NCI-H524 (cell line): Measurements from ENCODE around the gene DAPK1.

ENCODE experiments used
- DNase-seq, 2 experiments: peaks; one replicate each; lab custom pipeline; 2025; lab: John Stamatoyannopoulos, UW

DAPK1 gene

DNA sequence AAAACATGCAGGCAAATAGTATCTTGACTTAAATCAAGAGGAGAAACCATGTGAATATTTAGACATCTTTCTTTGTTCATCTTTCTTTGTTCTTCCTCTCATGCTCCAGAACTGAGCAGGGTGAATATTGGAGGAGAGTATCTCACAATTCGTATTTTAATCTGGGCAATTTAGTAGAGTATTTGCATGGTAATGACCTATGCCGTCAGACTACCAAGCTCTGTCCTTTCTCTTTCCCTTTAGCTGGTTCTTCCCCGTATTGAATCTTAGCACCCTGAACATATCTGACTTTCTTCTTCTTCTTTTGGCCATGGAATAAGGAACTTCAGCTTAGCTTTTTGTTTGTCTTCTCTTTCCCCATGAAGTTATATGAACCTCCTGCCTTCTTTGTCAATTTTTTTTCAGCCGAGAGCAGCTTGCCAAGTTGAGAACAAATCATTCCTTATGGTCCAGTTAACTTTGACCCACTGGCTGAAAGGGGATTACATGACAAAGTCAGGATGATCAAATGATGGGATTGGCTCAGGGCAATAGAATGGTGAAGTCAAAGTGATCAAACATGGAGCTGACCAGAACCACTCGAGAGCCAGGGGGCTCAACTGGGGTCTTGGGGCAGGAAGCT, 95.8 kb downstream of the DAPK1 start:
- no peak for DNase-seq

DNA sequence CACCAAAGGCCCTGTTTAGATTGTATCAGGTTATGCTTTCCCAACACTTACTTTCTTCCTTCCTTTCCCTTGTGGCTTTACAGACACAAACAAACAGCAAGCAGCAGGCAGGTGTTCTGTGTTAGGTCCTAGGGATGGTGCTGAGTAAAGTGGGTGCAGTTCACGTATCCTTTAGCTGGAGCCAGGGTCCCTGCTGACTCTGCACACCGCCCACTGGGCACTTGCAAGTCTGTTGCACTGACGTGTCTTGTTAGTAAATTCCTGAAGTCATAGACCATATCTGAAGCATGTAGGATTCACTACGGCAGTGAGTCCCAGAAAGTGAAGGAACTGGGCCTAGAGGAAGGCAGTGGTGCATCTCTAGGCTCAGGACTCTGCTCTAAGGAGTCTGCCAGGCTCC, 96.5 kb downstream of the DAPK1 start:
- DNase-seq: no peak

DNA sequence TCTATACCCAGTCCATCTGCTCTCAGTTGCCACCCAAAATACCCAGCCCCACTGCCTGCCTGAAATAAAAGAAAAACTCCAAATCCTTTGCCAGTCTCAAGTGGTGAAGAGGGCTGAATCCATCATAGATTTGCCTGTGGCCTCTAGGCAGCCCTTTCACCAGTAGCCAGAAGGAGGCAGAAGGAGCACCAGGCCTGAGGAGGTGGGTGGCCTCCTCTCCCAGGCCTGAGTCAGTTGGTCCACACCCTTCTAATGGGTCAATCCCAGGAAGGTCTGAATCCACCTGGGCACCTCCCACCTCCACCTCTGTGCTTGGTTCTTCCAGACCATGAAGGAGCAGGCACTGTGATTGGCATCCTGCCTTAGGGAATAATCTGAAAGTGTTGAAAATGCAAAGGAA, 97.0 kb downstream of the DAPK1 start:
- DNase-seq: no peak

DNA sequence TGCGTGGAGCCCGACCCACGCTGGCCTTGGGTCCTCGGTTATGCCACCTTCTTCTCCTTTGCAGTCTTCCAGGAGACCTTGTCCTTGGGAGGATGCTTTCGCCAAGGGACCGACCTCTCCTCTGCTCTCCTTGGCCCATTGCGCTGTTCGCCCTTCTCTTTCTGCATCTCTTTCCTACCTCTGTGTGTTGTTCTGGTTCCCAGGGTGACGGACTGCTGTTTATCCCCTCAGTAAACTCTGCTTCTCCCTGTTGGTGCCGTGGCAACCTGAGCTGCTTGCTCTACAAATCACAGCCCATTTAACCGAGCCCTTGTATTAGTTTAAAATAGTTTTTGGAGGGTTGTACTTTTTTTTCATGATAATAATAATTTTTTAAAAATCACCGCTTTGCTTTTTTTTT, 97.9 kb downstream of the DAPK1 start:
- no peak for DNase-seq

DNA sequence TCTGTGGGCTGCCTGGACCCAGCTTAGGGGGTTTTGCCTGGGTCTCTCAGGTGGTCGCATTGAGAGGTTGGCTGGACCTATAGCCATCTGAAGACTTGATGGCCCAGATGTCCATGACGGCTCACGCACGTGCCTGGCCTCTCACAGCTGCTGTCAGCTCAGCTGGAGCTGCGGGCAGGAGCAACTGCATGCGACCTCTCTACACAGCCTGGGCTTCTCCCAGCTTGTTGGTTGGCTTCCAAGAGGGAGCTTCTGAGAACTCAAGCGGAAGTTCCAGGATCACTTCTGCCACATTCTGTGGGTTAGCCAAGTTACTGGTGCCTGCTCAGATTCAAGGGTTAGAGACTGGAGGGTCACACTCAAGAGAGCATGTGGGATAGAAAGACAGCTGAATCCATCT, 99.2 kb downstream of the DAPK1 start:
- DNase-seq: no peak

DNA sequence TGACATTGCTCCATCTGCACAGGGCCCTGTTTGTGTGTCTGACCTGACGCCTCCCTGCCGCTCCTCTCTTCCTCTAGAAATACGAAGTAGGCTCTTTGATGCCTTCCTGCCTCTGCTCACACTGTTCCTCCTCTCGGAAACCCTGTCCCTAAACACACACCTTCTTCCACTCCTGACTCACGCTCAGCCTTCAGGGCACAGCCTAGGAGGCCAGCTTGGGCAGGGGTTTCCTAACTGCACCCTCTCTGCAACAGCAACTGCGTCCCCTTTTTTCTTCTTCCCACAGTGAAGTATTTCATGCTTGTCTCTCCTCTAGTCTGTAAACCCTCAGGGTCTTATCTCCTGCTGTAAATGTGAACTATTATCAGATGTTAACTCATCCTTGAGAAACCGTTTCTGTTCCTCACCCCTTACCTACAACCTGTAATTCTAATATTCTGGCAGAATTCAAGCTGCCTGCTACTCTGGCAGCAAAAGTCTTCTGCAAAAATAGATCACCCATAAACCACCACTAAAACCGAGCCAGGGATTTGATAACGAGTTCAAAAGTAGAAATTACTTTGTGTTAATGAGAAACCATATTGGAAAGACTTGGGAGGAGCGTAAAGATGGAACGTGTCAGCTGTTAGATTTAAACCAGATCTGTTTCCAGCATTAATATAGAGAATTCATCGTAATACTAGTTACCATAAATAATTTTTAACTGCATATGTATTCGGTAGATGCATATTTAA, 100.2 kb downstream of the DAPK1 start:
- DNase-seq: no peak

DNA sequence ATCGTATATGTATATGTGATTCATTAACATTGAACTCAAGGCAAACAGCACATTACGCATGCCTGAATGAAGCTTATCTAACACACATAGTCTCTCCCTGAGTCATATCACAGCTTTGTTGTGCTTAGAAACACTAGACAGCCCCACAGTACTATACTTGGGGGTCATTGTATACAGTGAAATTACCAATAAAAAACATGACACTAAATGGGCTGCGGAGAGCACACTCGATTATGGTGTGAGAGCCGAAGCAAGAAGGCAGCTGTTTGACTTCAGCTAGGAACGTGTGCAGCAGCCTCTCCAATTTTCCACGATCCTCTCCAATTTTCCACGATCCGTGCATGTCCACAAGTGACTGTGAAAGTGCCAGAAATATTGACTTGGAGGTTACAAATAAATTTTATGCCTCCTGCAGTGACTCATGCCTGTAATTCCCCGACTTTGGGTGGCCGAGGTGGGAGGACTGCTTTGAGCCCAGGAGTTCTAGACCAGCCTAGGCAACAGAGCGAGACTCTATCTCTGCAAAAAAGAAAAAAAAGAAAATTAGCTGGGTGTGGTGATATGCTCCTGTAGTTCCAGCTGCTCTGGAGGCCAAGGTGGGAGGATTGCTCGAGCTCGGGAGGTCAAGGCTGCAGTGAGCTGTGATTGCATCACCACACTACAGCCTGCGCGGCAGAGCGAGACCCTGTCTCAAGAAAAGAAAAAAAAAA, 102.4 kb downstream of the DAPK1 start:
- no peak for DNase-seq

DNA sequence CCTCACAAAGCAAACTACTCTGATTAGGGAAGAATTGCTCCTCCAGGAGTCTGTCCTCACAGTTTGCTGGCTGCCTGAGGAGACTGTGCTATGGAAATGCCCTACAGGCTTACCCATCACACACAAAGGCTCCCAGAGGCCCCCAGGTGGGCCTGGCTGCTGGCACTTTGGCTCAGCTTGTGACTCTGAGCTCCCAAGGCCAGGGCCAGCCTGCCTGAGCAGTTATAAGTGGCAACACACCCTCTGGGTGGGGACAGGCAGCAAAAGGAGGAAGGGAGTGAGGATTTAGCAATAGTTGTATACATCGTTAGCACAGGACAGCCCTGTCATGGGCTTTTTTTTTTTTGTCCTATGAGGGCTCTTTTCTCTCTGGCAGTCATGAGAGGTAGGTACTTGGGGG, 103.5 kb downstream of the DAPK1 start:
- DNase-seq: no peak

DNA sequence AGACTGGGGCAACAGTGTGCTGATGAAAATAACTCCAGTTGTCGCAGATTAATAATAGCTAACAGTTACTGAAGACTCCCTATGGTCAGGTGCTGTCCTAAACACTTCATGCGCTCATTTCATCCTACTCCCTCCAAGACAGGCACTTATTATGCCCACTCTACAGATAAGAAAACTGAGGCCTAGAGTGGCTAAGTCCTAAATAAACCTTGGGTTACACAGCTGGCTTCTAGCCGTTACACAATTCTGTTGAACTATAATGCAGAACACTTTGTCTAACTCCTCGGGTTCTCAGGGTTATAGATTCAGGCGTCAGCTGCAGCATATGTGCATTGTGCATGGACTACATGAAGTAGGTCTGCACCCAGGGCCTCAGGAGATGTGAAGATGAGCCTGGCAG, 103.9 kb downstream of the DAPK1 start:
- DNase-seq: no peak

DNA sequence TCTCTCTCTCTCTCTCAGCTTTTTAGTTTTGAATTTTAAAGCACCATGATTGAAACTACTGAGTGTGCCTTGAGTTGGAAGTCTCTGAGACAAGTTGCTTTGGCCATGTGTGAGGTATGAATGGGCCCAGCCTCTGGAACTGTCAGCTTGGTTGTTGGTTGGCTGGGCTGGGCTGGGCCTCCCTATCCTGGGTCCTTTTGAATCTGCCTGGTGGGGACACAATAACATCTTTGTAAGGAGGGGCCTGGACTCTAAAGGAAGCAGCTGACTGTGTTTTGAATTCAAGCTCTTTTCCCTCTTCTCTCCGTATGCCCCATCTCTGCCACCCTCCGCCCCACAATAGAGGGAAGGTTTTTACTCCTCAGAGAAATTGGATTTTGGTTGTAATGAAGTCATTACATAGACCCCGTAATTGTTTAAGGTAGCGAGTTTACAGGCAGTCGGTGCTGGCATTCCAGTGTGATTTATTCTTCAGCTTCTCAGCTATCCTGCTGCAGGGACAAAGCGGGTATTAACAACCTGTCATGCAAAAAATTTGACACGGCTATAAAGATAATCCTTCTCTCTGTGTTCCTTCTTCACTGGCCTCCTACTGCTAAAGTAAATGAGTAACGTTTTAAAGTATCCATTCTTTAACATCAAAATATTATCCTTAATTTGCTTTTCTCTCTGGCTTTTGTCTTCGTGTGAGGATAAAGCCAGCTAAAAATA, 105.4 kb downstream of the DAPK1 start:
- DNase-seq: no peak

DNA sequence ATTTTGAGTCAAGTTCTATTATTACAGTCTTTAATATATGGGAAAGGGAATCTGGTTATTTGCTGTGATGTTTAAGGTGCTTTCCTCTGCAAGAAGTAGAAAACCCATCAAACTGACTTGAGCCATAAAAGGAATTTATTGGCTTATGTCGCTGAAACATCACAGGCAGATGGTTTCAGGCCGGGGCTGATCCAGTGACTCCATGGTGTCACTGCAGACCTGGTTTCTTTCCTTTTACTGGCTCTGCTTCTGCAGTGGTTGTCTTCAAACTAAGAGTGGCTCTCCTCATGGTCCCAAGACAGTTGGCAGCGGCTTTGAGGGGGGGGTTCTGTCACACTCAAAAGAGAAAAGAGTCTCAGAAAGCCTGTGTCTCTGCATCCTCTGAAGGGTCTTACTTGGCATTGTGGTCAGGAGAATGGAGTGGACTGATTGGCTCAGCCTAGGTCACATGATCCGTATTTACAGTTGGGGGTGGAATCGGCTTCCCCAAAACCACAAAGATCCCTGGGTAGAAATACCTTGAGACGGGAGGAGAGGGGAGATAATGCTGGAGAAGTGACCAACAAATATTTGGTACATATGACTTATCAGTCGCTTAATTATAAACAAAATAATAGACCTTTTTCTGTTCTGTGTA, 106.3 kb downstream of the DAPK1 start:
- no peak for DNase-seq

DNA sequence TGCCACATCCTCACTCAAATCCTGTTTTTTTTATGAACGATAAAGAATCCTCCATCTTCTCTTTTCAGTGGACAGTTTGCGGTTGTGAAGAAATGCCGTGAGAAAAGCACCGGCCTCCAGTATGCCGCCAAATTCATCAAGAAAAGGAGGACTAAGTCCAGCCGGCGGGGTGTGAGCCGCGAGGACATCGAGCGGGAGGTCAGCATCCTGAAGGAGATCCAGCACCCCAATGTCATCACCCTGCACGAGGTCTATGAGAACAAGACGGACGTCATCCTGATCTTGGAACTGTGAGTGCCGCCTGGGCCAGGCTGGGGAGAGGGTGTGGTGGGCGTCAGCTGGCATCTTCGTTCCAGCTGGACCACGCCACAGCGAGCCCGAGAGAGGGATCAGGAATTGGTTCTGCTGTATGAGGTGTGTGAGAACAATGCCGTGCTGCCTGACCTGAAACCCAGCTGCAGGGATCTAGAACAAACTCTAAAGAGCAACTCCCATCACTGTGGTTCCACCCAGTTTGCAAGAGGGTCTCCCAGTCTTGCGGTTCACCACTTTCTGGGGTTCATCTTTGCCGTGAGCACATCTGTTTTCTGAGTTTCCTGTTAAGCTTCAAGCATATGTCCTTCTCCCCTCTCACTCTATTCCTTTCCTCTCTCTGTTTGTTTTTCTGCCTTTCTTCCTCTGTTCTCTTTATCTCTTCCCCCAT, 107.4 kb downstream of the DAPK1 start:
- DNase-seq: no peak

DNA sequence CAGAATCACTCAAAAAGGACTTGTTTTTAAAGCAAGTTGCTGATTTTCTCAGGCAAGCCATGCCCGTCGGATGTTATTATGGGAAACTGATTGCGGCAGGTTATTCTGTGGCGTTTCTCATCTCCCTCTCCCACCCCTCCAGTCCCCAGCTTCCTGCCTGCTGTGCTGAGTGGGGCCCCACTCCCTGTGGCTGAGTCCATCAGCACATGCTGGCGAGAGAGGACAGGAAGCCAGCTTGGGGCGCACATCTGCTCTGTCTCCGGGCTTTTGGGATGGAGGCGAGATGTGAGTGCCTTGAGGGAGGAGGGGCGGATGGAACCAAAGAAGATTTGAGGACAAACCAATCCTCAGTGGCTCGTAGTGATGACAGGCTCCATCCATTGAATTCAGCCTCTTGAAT, 108.0 kb downstream of the DAPK1 start:
- DNase-seq: no peak

DNA sequence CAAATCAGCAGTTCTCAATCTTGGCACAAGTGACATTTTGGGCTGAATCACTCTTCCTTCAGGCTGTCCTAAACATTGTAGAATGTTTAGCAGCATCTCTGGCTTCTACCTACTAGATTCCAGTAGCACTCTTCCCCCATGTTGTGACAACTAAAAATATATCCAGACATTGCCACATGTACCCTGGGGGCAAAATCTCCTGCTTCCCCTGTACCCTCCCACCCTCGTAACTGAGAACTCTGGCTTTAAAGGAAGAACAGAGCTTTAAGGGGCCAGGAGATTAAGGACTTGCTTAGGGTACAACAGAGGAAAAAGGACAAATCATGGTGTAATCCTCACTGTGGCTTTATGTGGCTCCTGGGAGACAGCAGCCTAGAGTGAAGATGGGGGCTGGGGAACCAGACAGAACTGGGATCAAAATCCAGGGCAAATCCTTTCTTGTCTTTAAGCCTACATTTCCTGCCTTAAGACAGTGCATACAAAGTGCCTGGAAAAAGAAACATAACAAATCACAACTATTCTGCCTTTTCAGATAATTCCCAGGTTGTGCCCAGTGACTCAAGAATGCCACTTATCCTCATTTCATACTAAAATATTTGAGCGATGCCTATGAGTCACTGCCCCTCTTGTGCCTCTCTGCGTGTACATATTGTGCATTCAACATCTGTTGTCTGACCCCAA, 109.3 kb downstream of the DAPK1 start:
- DNase-seq: no peak

DNA sequence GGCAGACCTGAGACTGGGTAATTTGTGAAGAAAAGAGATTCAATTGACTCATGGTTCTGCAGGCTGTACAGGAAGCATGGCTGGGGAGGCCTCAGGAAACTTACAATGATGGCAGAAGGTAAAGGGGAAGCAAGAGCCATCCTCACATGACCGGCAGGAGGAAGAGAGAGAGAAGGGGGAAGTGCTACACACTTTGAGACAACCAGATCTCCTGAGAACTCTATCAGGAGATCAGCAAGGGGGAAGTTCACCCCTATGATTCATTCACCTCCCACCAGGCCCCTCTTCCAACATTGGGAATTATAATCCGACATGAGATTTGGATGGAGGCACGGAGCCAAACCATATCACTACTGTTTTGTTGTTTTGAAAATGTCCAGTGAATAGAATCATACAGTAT, 110.2 kb downstream of the DAPK1 start:
- DNase-seq: no peak

DNA sequence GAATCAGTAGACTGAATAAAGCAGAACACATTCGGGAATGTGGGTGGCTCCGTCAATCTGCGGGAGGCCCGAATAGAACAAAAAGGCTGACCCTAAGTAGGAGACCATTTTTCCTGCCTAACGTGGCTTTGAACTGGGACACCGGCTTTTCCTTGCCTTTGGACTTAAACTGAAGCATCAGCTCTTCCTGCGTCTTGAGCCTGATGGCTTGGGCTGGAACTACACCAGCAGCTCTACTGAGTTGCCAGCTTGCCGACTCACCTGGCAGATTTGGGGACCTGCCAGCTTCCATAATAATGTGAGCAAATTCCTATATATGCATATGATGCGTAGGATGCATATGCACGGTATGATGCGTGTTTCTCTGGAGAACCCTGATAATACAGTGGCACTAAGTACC, 111.3 kb downstream of the DAPK1 start:
- DNase-seq: no peak

DNA sequence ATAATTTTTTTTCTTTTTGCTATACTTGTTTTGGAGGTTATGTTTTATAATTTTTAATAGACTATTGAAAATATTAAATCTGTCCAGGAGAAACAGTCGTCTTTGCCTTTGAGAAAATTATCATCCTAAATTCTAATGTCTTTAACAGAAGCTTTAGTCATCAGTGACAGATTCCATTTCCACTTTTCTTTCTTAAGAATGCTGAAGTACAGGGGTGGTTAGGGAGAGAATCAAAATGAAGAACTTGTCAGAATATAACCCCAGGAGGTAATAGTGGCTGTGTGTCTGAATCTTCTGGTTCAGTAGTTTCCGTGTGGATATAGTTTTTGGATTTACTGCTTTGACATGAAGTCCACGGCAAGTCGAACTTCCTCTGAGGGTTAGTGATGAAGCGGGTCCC, 111.8 kb downstream of the DAPK1 start:
- no peak for DNase-seq

DNA sequence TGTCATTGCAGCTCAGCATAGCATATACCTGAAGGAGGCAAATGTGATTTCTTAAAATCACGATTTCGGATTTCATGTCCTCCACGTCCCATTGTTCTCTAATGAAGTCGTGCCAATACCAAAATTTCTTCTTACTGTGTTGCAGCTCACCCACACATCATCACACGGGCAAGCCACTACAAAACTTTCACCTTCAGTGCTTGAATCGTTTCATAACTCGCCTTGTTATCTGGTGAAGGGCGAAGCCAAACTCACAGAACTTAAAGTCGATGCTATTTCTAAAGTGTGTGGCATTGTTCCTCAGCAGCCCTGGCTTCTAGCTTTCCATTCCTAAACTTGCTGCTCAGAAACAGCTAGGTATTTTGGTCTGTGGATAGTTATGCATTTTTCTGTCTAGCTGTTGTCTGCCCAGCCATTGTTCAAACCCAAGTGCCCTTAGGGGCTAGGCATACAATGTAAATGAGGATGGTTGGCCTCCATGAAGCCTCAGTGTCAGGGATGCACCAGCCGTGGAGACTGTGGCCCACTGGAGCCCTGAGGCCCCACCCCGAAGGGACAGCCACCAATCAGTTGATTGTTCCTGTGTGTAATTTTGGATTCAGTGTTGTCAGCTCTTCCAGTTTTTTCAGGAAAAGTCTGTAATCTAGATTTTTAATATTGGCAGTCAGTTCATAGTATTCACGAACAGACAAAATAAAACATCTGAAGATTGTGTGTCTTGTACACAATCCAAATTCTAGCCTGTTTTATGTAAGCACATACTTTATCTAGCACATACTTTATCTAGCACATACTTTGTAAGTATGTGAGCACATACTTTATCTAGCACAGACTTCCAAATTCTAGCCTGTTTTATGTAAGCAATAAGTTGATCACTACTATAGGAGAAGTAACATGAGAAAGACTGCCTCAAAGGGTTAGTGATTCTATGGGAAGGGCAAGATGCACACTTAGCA, 112.8 kb downstream of the DAPK1 start:
- no peak for DNase-seq

DNA sequence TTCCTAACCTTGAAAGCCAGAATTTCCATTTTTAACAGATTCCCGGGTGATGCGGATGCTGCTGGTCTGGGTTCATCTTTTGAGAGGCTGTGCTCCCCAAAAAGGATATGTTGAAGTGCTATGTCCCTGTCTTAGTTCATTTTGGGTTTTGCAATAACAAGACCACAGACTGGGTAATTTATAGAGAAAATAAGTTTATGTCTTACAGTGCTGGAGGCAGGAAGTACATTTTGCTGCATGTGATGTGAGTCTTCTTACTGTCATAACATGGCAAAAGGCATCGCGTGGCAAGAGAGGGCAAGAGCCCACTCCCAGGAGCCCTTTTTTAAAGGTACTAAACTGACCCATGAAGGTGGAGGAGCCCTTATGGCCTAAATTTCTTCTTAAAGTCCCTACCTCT, 114.1 kb downstream of the DAPK1 start:
- no peak for DNase-seq

DNA sequence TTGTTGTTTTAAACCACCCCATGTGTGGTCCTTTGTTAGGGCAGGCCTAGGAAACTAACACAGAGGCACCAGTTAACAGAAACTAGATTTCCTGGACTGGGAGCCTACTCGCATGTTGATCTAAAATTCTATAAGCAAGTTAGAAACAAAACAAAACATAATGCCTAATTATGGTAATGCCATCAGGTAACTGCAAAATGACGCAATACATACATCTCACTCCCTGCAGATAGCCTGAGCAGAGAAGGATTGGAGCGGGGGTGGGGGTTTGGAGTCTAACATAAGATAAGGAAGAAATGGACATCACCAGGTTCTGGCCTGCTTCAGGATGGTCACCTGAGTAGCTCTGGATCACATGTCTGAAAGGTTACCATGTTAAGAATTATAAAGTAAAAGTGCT, 114.9 kb downstream of the DAPK1 start:
- no peak for DNase-seq
